GM19043 (cell line): Measurements from ENCODE around the gene CLPTM1.

Experiments used
- ATAC-seq: cut with Tn5 transposase; IDR thresholded peaks from one replicate; pipeline ENCODE4 v1.9.1; 2021; ENCODE audit warnings: low read depth; ENCODE audit not compliant: unreplicated experiment

Gene CLPTM1

GRCh38 chr19:45005787-45006186, 50.6 kb downstream of the CLPTM1 start:
- ATAC-seq, result no peak

DNA sequence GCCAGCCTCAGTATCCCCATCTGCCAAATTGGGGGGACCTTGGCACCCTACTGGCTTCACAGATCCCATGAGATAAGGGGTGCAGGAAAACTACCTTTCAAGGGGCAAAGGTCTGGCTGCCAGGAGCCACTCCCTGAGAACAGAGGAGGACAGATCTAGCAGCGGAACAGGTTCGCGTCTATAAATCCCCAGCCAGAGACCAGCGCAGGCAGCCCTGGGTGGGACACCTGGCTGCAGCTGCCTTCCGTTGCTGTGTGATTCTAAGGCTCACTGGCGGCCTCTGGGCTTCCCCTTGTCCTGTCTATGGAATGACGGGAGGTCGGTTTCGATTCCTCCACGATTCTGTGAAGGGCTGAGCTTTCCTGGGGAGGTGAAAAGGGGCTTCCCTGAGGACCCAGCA, 53.4 kb downstream of the CLPTM1 start:
- no peak for ATAC-seq

DNA sequence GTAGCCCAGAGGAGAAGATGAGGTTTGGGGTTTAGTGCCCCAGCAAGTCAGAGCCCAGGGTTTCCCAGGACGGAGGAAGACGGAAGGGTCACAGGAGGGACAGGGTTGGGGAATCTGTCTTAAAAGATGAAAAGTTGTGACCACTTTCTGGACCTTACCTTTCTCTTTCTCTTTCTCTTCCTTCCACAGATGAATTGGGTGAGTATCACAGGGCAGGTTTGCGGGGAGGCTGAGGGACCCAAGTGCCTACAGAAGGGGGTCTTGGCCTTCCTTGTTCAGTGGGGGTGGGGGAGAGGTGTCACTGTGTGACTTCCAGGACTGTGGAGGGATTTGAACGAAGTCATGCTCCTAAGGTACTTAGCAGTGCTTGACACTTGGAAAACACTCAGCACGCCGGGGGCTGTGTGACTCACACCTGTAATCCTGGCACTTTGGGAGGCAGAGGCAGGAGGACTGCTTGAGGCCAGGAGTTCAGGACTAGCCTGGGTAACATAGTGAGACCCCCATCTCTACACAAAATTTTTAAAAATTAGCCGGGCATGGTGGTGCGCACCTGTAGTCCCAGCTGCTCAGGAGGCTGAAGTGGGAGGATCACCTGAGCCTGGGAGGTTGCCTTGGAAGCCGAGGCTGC, 54.6 kb downstream of the CLPTM1 start:
- no peak for ATAC-seq

DNA sequence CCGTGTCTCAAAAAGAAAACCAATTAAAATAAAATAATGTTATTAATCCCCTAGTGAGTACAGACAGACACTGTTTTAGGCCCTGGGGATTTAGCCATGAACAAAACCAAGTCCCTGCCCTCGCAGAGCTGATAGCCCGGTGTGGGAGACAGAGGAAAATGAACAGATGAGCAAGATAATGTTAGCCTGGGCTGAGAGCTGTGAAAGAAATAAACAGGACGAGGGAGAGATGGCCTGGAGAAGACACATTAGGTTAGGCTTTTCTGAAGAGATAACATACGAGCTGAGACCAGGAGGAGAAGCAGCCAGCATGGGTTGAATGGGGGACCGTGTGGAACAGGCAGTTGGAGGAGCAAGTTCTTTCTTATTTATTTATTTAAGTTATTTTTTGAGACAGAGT, 55.1 kb downstream of the CLPTM1 start:
- no peak for ATAC-seq

DNA sequence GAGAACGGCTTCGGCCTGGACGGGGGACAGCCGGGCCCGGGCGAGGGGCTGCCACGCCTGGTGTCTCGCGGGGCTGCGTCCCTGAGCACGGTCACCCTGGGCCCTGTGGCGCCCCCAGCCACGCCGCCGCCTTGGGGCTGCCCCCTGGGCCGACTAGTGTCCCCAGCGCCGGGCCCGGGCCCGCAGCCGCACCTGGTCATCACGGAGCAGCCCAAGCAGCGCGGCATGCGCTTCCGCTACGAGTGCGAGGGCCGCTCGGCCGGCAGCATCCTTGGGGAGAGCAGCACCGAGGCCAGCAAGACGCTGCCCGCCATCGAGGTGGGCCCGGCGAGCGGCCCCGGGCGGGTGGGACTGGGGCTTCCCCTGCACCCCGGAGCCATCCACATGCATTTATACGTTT, 56.8 kb downstream of the CLPTM1 start:
- ATAC-seq, result no peak

DNA sequence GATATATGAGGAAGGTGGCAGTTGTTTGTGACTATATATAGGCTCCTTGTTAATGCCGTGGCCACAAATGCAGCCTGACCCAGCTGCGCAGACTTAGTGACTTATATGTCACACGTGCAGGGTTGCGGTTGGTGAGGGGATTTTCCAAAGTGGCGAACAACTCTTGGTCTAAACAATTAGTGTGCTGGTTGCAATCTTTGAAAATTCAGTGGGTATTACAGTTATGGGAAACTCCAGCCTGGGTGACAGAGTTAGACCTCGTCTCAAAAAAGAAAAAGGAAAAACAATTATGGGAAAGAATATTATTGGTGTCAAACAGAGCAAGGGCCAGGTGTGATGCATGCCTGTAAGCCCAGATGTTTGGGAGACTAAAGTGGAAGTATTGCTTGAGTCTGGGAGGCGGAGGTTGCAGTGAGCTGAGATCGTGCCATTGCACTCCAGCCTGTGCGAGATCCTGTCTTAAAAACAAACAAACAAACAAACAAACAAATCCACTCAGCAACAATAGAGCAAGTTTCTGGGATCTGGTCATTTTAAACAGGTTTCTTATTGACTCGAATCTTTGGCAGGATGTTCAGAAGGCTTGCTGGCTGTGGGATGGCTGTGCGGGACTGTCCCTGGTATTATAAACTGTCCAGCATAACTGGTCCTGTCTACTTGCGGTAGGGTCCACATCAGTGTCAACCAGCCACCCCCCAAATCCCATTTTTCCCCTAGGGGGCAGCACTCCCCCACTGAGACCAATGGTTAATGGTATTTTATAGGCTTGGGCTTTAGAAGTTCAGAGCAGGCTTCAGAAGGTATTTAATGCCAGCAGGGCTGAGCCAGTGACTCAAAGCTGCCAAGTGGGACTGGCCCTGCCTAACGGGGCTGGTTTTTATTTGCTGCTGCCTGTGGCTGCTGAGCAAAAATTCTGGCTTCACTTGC, 61.5 kb downstream of the CLPTM1 start:
- peak; percentile 56 for ATAC-seq

DNA sequence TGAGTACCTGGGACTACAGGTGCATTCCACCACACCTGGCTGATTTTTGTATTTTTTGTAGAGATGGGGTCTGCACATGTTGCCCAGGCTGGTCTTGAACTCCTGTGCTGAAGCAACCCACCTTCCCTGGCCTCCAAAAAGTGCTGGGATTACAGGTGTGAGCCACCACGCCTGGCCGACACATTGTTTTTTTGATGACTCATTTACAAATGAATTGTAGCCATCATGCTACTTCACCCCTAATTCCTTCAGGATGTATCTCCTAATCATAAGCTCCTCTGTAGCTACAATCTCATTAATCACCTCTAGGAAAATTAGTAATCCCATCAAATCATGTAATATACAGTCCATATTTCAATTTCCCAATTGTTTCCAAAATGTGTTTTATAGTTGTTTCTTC, 64.0 kb downstream of the CLPTM1 start:
- no peak for ATAC-seq

DNA sequence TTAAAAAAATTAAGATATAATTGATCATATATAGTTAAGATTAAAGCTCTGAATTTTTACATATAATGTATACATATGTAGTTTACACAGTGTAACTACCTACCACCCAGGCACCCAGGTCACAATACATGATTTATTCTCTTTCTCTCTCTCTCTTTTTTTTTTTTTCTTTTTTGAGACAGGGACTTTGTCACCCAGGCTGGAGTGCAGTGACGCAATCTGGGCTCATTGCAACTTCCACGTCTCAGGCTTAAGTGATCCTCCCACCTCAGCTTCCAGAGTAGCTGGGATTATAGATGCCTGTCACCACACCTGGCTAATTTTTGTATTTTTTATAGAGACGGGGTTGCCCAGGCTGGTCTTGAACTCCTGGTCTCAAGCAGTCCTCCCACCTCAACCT, 64.9 kb downstream of the CLPTM1 start:
- ATAC-seq, result no peak

- no peak for ATAC-seq
Measured at GRCh38 chr19:45021971-45022370, 66.8 kb downstream of the CLPTM1 start.

GRCh38 chr19:45023048-45023447, 67.9 kb downstream of the CLPTM1 start:
- no peak for ATAC-seq

DNA sequence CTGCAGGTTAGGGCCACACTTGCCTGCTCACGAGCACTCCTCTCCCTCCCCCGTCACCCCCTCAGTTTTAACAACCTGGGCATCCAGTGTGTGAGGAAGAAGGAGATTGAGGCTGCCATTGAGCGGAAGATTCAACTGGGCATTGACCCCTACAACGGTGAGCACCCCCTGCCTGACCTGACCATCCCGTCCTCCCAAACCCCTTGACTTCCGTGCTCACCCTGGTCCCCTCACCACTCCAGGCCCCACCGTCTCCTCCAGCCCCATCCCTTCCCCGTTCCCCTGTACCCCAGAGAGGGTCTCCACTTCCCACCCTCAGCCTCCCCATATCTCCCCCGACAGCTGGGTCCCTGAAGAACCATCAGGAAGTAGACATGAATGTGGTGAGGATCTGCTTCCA, 70.1 kb downstream of the CLPTM1 start:
- ATAC-seq, result no peak

DNA sequence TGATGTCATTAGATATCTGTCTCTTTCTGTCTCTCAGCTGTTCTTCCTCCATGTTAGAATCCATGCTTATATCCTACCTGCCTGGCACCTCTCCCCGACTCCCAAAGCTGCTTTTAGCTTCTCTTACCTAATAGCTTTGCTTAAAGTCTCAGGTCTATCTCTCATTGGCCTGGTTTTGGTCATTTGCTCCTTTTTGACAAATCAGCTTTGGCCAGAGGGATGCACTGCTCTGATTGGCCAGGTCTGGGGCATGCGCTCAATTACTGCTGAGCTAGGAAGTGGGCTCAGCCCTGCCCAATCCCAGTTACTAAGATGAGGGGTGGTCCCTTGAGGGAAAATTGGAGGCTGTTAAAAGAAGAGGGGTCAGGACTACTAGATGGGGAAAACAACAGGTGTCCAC, 72.2 kb downstream of the CLPTM1 start:
- no peak for ATAC-seq

DNA sequence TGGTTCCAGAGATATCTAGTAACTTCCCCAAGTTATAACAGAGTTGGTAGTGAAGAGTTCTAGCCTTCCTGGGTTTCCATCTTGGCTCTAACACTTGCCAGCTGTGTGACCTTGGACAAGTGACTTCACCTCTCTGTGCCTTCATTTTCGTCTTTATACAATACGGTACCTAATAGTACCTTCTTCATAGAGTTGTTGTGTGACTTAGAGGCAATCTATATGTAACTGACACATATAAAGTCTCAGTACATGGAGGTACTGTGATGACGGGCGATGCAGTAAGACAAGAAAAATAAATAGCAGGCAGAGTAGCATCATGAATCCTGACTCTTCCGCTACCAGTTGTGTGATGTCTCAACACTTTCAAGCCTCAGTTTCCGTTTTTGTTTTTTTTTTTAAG, 75.6 kb downstream of the CLPTM1 start:
- ATAC-seq, result no peak

GRCh38 chr19:45032421-45032820, 77.2 kb downstream of the CLPTM1 start:
- ATAC-seq, result no peak

GRCh38 chr19:45035755-45036154, 80.6 kb downstream of the CLPTM1 start:
- no peak for ATAC-seq

GRCh38 chr19:45037393-45038169, 82.4 kb downstream of the CLPTM1 start:
- no peak for ATAC-seq

DNA sequence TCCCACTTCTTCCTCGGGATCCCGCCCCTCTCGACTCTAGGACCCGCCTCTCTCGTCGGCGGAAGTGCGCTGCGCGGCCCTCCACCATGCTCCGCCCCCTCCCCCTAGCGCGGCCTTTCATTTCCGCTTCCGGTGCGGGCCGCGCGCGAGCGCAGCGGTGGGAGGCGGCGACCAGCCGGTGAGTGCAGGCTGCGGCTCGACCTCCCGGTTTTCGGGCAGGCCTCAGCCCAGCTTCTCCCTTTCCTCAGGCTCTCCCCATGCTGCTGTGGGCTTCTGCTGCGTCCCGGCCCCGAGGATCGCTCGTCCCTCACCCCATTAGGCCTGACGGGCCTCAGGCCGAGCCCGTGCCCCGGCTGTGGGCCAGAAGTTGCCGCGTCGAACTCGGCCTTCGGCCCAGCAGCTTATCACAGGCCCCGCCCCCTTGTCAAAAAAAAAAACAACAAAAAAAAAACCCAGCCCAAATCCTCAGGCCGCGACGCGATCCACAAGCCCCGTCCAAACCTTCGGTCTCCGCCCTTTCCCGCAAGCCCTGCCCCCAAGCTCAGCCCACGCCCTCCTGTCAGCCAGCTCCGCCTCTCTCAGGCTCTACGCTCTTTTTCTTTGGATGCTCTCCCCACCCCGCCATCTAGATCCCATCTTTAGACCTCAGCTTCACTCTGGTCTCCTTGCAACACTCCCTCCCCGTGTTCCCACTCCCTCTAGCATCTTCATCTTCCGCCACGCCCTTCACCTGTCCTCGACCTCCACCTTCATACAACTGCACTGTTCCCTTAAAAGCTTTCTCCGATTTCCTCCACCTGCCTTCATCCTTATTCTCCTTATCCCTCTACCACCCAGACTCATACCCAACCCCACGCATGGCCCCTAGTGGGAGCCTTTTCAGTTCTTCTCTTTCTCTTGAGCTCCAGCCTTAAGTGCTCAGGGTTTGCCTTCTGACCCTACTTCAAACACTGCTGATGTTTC, 84.0 kb downstream of the CLPTM1 start, which contains the start of gene CLASRP:
TSS of gene CLASRP (plus strand) at position 115 of the 963 bp plus-strand sequence. CDS start 1,168 bp downstream, outside the sequence.
- ATAC-seq, result peak; percentile 91

DNA sequence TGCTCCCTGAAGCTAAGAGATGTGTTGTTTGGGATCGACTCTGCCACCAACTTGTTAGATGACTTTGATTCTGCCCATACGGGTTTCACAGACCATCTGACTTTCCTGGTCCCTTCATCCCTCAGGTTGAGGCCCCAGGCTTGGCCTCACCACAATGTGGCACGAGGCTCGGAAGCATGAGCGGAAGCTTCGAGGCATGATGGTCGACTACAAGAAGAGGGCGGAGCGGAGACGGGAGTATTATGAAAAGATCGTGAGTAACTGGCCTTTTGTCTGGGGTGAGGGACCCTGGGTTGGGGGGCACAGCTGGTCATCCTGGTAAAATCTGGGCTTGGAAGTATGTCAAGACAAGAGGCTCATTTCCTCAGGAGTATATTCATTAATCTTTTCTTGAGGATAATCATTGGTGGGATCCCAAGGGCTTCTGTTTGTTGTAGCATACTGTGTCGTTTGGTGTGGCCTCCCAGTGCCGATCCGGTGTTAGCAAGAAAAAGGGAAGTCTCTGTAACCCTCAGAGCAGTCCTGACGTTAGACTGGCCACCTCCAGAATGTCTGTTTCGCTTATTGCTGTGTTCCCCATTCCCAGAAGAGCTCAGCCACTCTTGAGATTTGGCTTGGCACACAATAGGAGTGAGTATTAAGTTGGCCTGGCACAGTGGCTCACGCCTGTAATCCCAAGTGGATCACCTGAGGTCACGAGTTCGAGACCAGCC, 85.0 kb downstream of the CLPTM1 start:
- ATAC-seq, result no peak

- ATAC-seq, result no peak
Measured at GRCh38 chr19:45041125-45041524, 85.9 kb downstream of the CLPTM1 start.
